Peyer's patch (tissue), 4 donors: ENCODE data around the gene PINLYP. TPM values are rescaled to one million over a fixed set of nuclear protein-coding genes. Genes with fewer than 3 reads are reported as not detected.
A peak's percentile ranks its signal among the peaks of the same experiment; 100 is the strongest.

ENCODE experiments used
- DNase-seq, 3 donors: peaks; one replicate each; pipeline ENCODE4 v3.0.0-alpha.2; 2017 to 2019
- H3K27ac ChIP-seq, 4 donors: fragments of 200-600 bp; sonication (generic); one replicate each; pipeline ENCODE4 v1.5.1; 2016 to 2019
- H3K27me3 ChIP-seq, 2 donors: fragments of 200-600 bp; sonication (generic); one replicate each; pipeline ENCODE4 v1.5.1; 2019
- H3K36me3 ChIP-seq, 3 donors: fragments of 200-600 bp; sonication (generic); one replicate each; pipeline ENCODE4 v1.5.1; 2016 to 2019
- H3K4me1 ChIP-seq, 4 donors: fragments of 200-600 bp; sonication (generic); one replicate each; pipeline ENCODE4 v1.5.1; 2016 to 2019
- H3K4me3 ChIP-seq, 4 donors: fragments of 200-600 bp; sonication (generic); 1 replicate in 3 of 4; 2 replicates in 1 of 4; pipeline ENCODE4 v1.5.1; 2016 to 2019; ENCODE audit warnings: mild to moderate bottlenecking in 1 of 4
- H3K9me3 ChIP-seq, 4 donors: fragments of 200-600 bp; sonication (generic); one replicate each; pipeline ENCODE4 v1.5.1; 2016 to 2019; ENCODE audit warnings: mild to moderate bottlenecking in 1 of 4
- CTCF ChIP-seq, 6 experiments: fragments of 450-650 bp in 4 of 6; fragments of 200-600 bp in 2 of 6; sonication (generic) in 1 of 6; IDR thresholded peaks; one replicate each; pipeline ENCODE4 v1.5.1; 2017 to 2019; ENCODE audit warnings: antibody characterized with exemption in 6 of 6, mild to moderate bottlenecking in 3 of 6, moderate library complexity in 1 of 6
- POLR2A ChIP-seq, 2 donors: fragments of 450-650 bp; IDR thresholded peaks; one replicate each; pipeline ENCODE4 v1.5.1; 2017; ENCODE audit warnings: antibody characterized with exemption in 2 of 2, mild to moderate bottlenecking in 2 of 2, moderate library complexity in 2 of 2
- total RNA-seq, 4 donors: library from RNA; depleted of rRNA; stranded (reverse); fragments of >200 nt; gene quantifications; one replicate each; pipeline ENCODE4 v1.1.0, GENCODE V29; 2016

Gene PINLYP
- 1 to 10 TPM in 3 of 4 donors, not detected in 1; 1.9 to 6.6 (median 2.8) TPM for total RNA-seq

GRCh38 chr19:43575156-43575950 lies at the start of gene PINLYP, which contains the start of gene XRCC1:
TSS of gene PINLYP (plus strand) at chr19:43575801. CDS start at chr19:43577192, 1,391 bp downstream.
TSS of gene XRCC1 (minus strand) at chr19:43575527. CDS start at chr19:43575458, 69 bp downstream.
- no peaks in the 10 kb centered on the region for H3K9me3 ChIP-seq
- no peaks in the 10 kb centered on the region for H3K27me3 ChIP-seq
- TF ChIP-seq POLR2A (IDR thresholded peaks at IDR 0.05) (peak; percentile 16 to 39), CTCF (IDR thresholded peaks at IDR 0.05) (peak in 1 of 6 experiments; percentile 4)
- peak; percentile 95 to 99 (median 97) for DNase-seq
- H3K27ac ChIP-seq = peak within 1 kb of the TSS; percentile 72 to 83 (median 80)
- H3K36me3 ChIP-seq = no peaks in the 10 kb centered on the region
- H3K4me3 ChIP-seq = peak within 1 kb of the TSS; percentile 57 to 87 (median 73)
- H3K4me1 ChIP-seq = peaks cover 0 to 12% (median 9%) of the 10 kb centered on the region in 4 donors

GRCh38 chr19:43525836-43526771 lies 49.5 kb upstream of the PINLYP start:
- peak; percentile 48 to 68 (median 67) for DNase-seq
- Histone ChIP-seq H3K4me3 (peak overlapping the region; percentile 73 to 88 (median 84)), H3K9me3 (no peaks in the 10 kb centered on the region), H3K4me1 (peaks cover 0 to 18% (median 7%) of the 10 kb centered on the region in 4 donors), H3K36me3 (peaks cover 0 to 11% (median 0%) of the 10 kb centered on the region in 3 donors), H3K27me3 (no peaks in the 10 kb centered on the region), H3K27ac (peak overlapping the region; percentile 79 to 90 (median 86))
- TF ChIP-seq CTCF (IDR thresholded peaks at IDR 0.05) = no peak
- TF ChIP-seq POLR2A (IDR thresholded peaks at IDR 0.05) = no peak

- Histone ChIP-seq H3K27me3 (no peaks in the 10 kb centered on the region), H3K9me3 (no peaks in the 10 kb centered on the region), H3K4me3 (peak within 1 kb of the TSS; percentile 73 to 88 (median 84)), H3K36me3 (peaks cover 0 to under 1% (median 0%) of the 10 kb centered on the region in 3 donors), H3K27ac (peak within 1 kb of the TSS; percentile 79 to 90 (median 86)), H3K4me1 (peaks cover 0 to 22% (median 7%) of the 10 kb centered on the region in 4 donors)
- TF ChIP-seq CTCF (IDR thresholded peaks at IDR 0.05) = peak in 3 of 6 experiments; percentile 1 to 8 (median 4)
- peak; percentile 91 to 94 for TF ChIP-seq POLR2A (IDR thresholded peaks at IDR 0.05)
- DNase-seq = peak; percentile 85 to 95 (median 93)
Measured at GRCh38 chr19:43526884-43527859, 48.4 kb upstream of the PINLYP start, which contains the start of gene ETHE1. TSS of gene ETHE1 (minus strand) at chr19:43527201. CDS start at chr19:43527177, 24 bp downstream.

GRCh38 chr19:43527860-43528622 lies 47.6 kb upstream of the PINLYP start:
- TF ChIP-seq CTCF (IDR thresholded peaks at IDR 0.05) (peak in 2 of 6 experiments; percentile 7 to 9), POLR2A (IDR thresholded peaks at IDR 0.05) (no peak)
- H3K4me1 ChIP-seq = peaks cover 0 to 27% (median 7%) of the 10 kb centered on the region in 4 donors
- peak in 1 of 3 donors; percentile 66 for DNase-seq
- no peaks in the 10 kb centered on the region for H3K9me3 ChIP-seq
- no peaks in the 10 kb centered on the region for H3K36me3 ChIP-seq
- peak overlapping the region; percentile 79 to 90 (median 86) for H3K27ac ChIP-seq
- H3K27me3 ChIP-seq = no peaks in the 10 kb centered on the region
- H3K4me3 ChIP-seq = peak overlapping the region in 3 of 4 donors; percentile 73 to 88 (median 86)
